BJ (cell line): ENCODE results near the gene EPHB2. TPM values are rescaled to one million over a fixed set of nuclear protein-coding genes. Genes with fewer than 3 reads are reported as not detected.
A peak's percentile ranks its signal among the peaks of the same experiment; 100 is the strongest.

Source experiments
- CTCF ChIA-PET: fragments of 350-600 bp; formaldehyde crosslinking; extraction: SDS; loops from one replicate; lab custom pipeline; 2021; ENCODE audit warnings: antibody characterized with exemption, inconsistent platforms; lab: Yijun Ruan, JAX
- POLR2A ChIA-PET: fragments of 300-600 bp; sonication (Branson Sonifier 250); formaldehyde crosslinking; extraction: SDS; loops from one replicate; lab custom pipeline; 2021; ENCODE audit warnings: antibody characterized with exemption; lab: Charles Lee
- DNase-seq: peaks from one replicate; pipeline ENCODE4 v3.0.0-alpha.2; 2011; ENCODE audit warnings: low read depth
- H3K27me3 ChIP-seq: 2 replicates; pipeline ENCODE4 v1.6.0; 2011; ENCODE audit warnings: low read length; ENCODE audit not compliant: control insufficient read depth, insufficient read depth
- H3K36me3 ChIP-seq: 2 replicates; pipeline ENCODE4 v1.5.1; 2011; ENCODE audit warnings: low read length; ENCODE audit not compliant: control insufficient read depth, insufficient read depth
- H3K4me3 ChIP-seq: 2 replicates; pipeline ENCODE4 v1.5.1; 2011; ENCODE audit warnings: low read depth, mild to moderate bottlenecking, control low read depth, low read length
- polyA plus RNA-seq: library from polyadenylated mRNA; depleted of rRNA; stranded (reverse); fragments of >200 nt; gene quantifications from 2 replicates; pipeline ENCODE4 v1.2.3, GENCODE V29; 2011
- TF ChIP-seq, protein P1 (sequence below): IDR thresholded peaks from 2 replicates; pipeline ENCODE4 v1.5.1; 2011; ENCODE audit warnings: low read depth, mild to moderate bottlenecking, control low read depth, inconsistent platforms, low read length, moderate library complexity; ENCODE audit not compliant: insufficient read depth

Gene EPHB2
- polyA plus RNA-seq, 1 experiment, result 8.7 TPM

DNA sequence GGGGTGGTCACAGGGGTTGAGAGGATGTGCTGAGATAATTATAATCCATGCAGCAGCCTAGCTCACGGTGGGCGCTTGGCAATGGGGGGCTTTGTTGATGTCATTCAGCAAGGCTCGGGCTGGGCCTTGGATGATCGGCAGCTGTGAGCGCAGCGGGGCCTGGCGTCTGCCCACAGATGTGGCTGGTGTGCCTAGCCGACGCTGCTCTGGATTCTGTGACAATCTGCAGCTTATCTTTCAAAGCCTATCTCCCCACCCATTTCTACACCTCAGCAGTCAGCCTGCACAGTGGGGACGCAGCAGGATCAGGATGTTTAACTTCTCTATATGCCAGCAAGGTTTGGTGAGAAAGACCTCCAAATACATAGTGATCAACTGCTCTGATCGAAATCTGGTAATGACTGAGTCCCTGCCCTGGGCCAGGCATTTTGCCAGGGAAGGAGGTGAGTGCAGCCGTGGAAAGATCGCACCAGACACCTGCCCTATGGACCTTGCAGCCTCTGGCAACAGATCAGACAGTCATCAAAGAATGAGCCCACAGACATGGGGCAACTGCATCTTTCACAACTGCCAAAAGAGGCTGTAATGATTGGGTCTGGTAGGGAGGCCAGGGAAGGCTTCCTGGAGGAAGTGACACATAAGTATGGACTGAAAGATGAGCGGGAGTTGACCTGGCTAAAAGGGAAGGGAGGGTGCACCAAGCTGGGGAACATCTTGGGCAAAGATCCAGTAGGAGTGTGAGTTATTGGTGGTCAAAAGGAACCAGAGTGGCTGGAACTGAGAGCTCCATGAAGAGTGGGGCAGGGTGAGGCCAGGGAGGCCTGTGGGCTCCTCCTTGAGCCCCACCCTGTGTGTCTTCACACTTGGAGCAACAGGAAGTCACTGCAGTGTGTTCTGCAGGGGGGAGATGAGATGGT is 35.3 kb downstream of the EPHB2 start:
- peak; percentile 19 for DNase-seq
- POLR2A ChIA-PET, result no interaction called here
- CTCF ChIA-PET, result interaction anchor here (0.7 to 2.7 kb wide), 3 partner anchors 11 to 116 kb away, joined by 3 to 12 read pairs (median 3); no protein-coding TSS in a partner anchor

DNA sequence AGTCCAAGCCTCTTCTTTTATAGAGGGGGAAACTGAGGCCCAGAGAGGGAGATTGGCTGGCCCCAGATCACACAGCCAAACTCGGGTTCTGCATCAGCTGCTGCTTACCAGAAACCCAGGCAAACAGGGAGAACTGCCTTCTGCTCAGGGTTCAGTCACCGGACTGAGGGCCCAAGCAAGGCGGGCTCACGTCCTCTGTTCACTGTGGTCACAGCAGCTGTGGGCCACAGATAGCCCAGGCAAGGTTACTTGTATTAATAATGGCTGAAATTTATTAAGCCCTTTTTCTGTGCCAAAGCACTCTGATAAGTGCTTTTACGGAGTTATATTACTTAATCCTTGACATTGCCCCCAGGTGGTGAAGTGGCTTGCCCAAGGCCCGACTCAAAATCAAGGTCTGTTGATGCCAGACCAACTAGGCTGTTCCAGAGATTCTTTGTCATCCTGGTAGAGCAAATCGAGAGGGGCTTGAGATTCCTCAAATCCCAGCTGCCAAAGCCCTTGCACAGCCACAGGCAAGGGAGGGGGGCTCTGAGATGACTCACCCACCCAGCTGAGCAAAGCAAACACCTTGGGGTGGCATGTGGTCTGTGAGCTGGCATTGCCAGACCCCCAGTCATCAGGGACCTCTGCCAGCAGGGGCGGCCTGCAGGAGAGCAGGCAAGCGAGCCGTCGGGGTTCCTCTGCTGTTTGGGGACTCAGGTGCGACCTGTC is 36.5 kb downstream of the EPHB2 start:
- Histone ChIP-seq H3K4me3 (no peak overlapping the region), H3K27me3 (no peaks in the 10 kb centered on the region), H3K36me3 (no peaks in the 10 kb centered on the region)
- no peak for DNase-seq
- ChIA-PET POLR2A (no interaction called here), CTCF (interaction anchor here (1.5 to 2.7 kb wide), 2 partner anchors 115 to 142 kb away, joined by 4 to 12 read pairs; no protein-coding TSS in a partner anchor)
- TF ChIP-seq, protein P1, sequence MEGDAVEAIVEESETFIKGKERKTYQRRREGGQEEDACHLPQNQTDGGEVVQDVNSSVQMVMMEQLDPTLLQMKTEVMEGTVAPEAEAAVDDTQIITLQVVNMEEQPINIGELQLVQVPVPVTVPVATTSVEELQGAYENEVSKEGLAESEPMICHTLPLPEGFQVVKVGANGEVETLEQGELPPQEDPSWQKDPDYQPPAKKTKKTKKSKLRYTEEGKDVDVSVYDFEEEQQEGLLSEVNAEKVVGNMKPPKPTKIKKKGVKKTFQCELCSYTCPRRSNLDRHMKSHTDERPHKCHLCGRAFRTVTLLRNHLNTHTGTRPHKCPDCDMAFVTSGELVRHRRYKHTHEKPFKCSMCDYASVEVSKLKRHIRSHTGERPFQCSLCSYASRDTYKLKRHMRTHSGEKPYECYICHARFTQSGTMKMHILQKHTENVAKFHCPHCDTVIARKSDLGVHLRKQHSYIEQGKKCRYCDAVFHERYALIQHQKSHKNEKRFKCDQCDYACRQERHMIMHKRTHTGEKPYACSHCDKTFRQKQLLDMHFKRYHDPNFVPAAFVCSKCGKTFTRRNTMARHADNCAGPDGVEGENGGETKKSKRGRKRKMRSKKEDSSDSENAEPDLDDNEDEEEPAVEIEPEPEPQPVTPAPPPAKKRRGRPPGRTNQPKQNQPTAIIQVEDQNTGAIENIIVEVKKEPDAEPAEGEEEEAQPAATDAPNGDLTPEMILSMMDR, result 0 out of 2 replicates have a peak, but pooled peaks have one; percentile 3

More for the DNA sequence above, 35.3 kb downstream of the EPHB2 start:
- Histone ChIP-seq H3K36me3 (no peaks in the 10 kb centered on the region), H3K4me3 (no peak overlapping the region), H3K27me3 (no peaks in the 10 kb centered on the region)
- TF ChIP-seq, protein P1, result no peak

DNA sequence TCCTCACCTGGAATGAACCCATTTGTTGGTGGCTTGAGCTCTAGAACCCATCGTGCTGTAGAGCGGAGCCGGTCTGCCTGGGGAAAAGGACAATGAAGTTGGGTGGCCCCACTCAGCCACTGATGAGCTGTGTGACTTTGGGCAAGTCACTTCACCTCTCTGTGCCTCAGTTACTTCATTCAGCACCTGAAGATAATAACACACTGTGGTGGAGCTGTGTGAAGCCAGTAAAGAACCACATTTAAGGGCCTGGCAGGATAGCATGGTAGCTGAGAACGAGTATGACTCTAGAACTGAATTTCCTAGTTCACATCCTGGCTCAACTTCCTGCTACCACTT is 37.1 kb downstream of the EPHB2 start:
- H3K36me3 ChIP-seq, result no peaks in the 10 kb centered on the region
- H3K27me3 ChIP-seq, result no peaks in the 10 kb centered on the region
- CTCF ChIA-PET, result interaction anchor here (0.6 to 2.7 kb wide), 3 partner anchors 94 to 141 kb away, joined by 3 to 12 read pairs (median 4); no protein-coding TSS in a partner anchor
- POLR2A ChIA-PET, result no interaction called here
- no peak for DNase-seq
- TF ChIP-seq, protein P1, result no peak
- no peak overlapping the region for H3K4me3 ChIP-seq

DNA sequence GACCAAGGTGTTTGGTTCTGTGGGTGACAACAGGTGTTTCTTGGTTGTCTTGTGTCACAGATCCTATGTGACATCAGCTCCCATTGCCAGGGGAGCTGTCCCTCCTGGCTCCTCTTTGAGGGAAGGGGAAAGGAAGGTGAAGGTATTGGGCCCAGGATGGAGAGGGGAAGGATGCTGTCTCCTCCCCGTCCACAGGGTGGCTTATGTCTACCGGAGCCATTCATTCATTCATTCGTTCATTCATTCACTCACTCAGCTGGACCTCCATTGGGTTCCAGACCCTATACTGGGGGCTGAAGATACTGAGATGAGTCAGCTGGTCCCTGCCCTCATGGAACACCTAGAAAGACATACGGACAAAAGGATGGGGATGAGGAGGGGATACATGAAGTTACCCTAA is 38.9 kb downstream of the EPHB2 start:
- H3K36me3 ChIP-seq, result no peaks in the 10 kb centered on the region
- H3K4me3 ChIP-seq, result no peak overlapping the region
- ChIA-PET POLR2A (no interaction called here), CTCF (interaction anchor here (0.6 to 2.0 kb wide), 2 partner anchors 10 to 45 kb away, joined by 3 to 6 read pairs; no protein-coding TSS in a partner anchor)
- no peak for DNase-seq
- no peaks in the 10 kb centered on the region for H3K27me3 ChIP-seq
- TF ChIP-seq, protein P1, result no peak
